Osteoblast (primary cell): ENCODE measurements around the gene S100A16. TPM values are rescaled to one million over a fixed set of nuclear protein-coding genes. Genes with fewer than 3 reads are reported as not detected.
"Not testable (repeated sequence)": the region's sequence is repeated elsewhere in the genome, so short reads cannot be mapped to it uniquely, and the experiment has no call there.

Experiments used
- DNase-seq: peaks from one replicate; pipeline ENCODE4 v3.0.0; 2011; ENCODE audit warnings: low spot score, mixed read lengths; ENCODE audit not compliant: insufficient read length; ENCODE audit errors: missing footprints
- H2AFZ ChIP-seq: 2 replicates; pipeline ENCODE4 v1.6.0; 2011; ENCODE audit warnings: mild to moderate bottlenecking, low read length
- H3K27ac ChIP-seq: 2 replicates; pipeline ENCODE4 v1.5.1; 2011; ENCODE audit warnings: mild to moderate bottlenecking, low read depth, low read length, moderate library complexity
- H3K27me3 ChIP-seq: 2 replicates; pipeline ENCODE4 v1.6.0; 2012; ENCODE audit warnings: mild to moderate bottlenecking, control low read depth, inconsistent platforms, low read length, moderate library complexity; ENCODE audit not compliant: insufficient read depth
- H3K36me3 ChIP-seq: 2 replicates; pipeline ENCODE4 v1.5.1; 2011; ENCODE audit warnings: mild to moderate bottlenecking, low read length, control low read depth, moderate library complexity; ENCODE audit not compliant: insufficient read depth
- H3K4me1 ChIP-seq: 2 replicates; pipeline ENCODE4 v1.5.1; 2011; ENCODE audit warnings: mild to moderate bottlenecking, low read length, control low read depth, moderate library complexity; ENCODE audit not compliant: insufficient read depth
- H3K4me2 ChIP-seq: 2 replicates; pipeline ENCODE4 v1.6.0; 2011; ENCODE audit warnings: mild to moderate bottlenecking, low read length; ENCODE audit not compliant: insufficient read depth
- H3K4me3 ChIP-seq: fragments of 200-600 bp; sonication (generic); 3 replicates; pipeline ENCODE4 v1.5.1; 2012; ENCODE audit warnings: mild to moderate bottlenecking, low read length, inconsistent platforms; ENCODE audit not compliant: insufficient read depth
- H3K79me2 ChIP-seq: 2 replicates; pipeline ENCODE4 v1.6.0; 2012; ENCODE audit warnings: mild to moderate bottlenecking, low read length, control low read depth, inconsistent platforms; ENCODE audit not compliant: insufficient read depth
- H3K9me3 ChIP-seq: 2 replicates; pipeline ENCODE4 v1.5.1; 2011; ENCODE audit warnings: low read depth, low read length, control low read depth
- H4K20me1 ChIP-seq: 2 replicates; pipeline ENCODE4 v1.6.0; 2012; ENCODE audit warnings: mild to moderate bottlenecking, low read length, control low read depth; ENCODE audit not compliant: insufficient read depth
- total RNA-seq: library from RNA; depleted of rRNA; stranded (reverse); fragments of >200 nt; gene quantifications from 2 replicates; pipeline ENCODE4 v1.2.3, GENCODE V29; 2012
- TF ChIP-seq, protein P1 (sequence below): IDR thresholded peaks from 2 replicates; pipeline ENCODE4 v1.5.1; 2011; ENCODE audit warnings: mild to moderate bottlenecking, low read depth, low read length, moderate library complexity; ENCODE audit errors: extremely low read depth

S100A16 gene
- total RNA-seq, 1 donor, result 190 TPM

DNA sequence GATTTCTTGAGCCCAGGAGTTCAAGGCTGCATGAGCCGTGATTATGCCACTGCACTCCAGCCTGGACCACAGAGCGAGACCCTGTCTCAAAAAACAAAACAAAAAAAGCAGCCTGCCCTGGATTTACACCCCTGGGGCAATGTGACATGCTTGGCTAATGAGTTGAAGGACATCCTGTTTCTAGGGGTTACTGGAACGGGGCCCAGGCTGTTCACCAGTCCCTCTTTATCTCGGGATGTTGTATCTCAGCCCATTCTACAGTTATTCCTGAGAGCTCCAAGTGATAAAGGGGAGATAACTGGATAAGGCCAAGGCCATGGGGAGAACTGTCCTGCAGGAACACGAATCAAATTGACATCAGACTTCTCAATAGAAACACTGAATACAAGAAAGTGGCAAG, 25.6 kb downstream of the S100A16 start:
- Histone ChIP-seq H3K4me3 (no peak overlapping the region), H3K27ac (no peak overlapping the region), H3K79me2 (no peaks in the 10 kb centered on the region), H3K4me2 (no peak overlapping the region), H3K27me3 (no peaks in the 10 kb centered on the region), H2AFZ (no peak overlapping the region), H4K20me1 (no peaks in the 10 kb centered on the region), H3K9me3 (no peaks in the 10 kb centered on the region), H3K36me3 (no peaks in the 10 kb centered on the region), H3K4me1 (peaks cover 9% of the 10 kb centered on the region)
- TF ChIP-seq, protein P1, sequence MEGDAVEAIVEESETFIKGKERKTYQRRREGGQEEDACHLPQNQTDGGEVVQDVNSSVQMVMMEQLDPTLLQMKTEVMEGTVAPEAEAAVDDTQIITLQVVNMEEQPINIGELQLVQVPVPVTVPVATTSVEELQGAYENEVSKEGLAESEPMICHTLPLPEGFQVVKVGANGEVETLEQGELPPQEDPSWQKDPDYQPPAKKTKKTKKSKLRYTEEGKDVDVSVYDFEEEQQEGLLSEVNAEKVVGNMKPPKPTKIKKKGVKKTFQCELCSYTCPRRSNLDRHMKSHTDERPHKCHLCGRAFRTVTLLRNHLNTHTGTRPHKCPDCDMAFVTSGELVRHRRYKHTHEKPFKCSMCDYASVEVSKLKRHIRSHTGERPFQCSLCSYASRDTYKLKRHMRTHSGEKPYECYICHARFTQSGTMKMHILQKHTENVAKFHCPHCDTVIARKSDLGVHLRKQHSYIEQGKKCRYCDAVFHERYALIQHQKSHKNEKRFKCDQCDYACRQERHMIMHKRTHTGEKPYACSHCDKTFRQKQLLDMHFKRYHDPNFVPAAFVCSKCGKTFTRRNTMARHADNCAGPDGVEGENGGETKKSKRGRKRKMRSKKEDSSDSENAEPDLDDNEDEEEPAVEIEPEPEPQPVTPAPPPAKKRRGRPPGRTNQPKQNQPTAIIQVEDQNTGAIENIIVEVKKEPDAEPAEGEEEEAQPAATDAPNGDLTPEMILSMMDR, result no peak
- DNase-seq, result no peak

- TF ChIP-seq, protein P1, result no peak
- Histone ChIP-seq H3K27me3 (no peaks in the 10 kb centered on the region), H3K4me2 (no peak overlapping the region), H2AFZ (no peak overlapping the region), H3K27ac (no peak overlapping the region), H3K4me3 (no peak overlapping the region), H3K79me2 (no peaks in the 10 kb centered on the region), H3K4me1 (peaks cover 9% of the 10 kb centered on the region), H3K36me3 (no peaks in the 10 kb centered on the region), H4K20me1 (no peaks in the 10 kb centered on the region), H3K9me3 (no peaks in the 10 kb centered on the region)
- no peak for DNase-seq
Measured at GRCh38 chr1:153586347-153586746, 26.6 kb downstream of the S100A16 start.

GRCh38 chr1:153585006-153585405, 27.9 kb downstream of the S100A16 start:
- Histone ChIP-seq H2AFZ (no peak overlapping the region), H3K4me3 (no peak overlapping the region), H3K27me3 (no peaks in the 10 kb centered on the region), H3K79me2 (no peaks in the 10 kb centered on the region), H3K27ac (no peak overlapping the region), H4K20me1 (no peaks in the 10 kb centered on the region), H3K4me2 (no peak overlapping the region), H3K36me3 (no peaks in the 10 kb centered on the region), H3K4me1 (peaks cover 9% of the 10 kb centered on the region), H3K9me3 (no peaks in the 10 kb centered on the region)
- TF ChIP-seq, protein P1, result no peak
- DNase-seq, result no peak

GRCh38 chr1:153583976-153584375, 29.0 kb downstream of the S100A16 start:
- Histone ChIP-seq H3K79me2 (no peaks in the 10 kb centered on the region), H3K27ac (no peak overlapping the region), H2AFZ (peak overlapping the region; percentile 41), H3K4me2 (no peak overlapping the region), H3K4me3 (no peak overlapping the region), H3K27me3 (no peaks in the 10 kb centered on the region), H4K20me1 (no peaks in the 10 kb centered on the region), H3K9me3 (no peaks in the 10 kb centered on the region), H3K4me1 (peaks cover 10% of the 10 kb centered on the region), H3K36me3 (no peaks in the 10 kb centered on the region)
- DNase-seq, result peak; percentile 74
- TF ChIP-seq, protein P1, result no peak

DNA sequence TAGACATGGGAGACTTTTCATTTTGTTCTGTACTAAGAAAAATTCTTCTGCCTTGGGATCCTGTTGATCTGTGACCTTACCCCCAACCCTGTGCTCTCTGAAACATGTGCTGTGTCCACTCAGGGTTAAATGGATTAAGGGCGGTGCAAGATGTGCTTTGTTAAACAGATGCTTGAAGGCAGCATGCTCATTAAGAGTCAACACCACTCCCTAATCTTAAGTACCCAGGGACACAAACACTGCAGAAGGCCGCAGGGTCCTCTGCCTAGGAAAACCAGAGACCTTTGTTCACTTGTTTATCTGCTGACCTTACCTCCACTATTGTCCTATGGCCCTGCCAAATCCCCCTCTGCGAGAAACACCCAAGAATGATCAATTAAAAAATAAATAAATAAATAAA, 29.4 kb downstream of the S100A16 start:
- H4K20me1 ChIP-seq, H3K27ac ChIP-seq, H3K36me3 ChIP-seq, DNase-seq, H3K9me3 ChIP-seq, H3K27me3 ChIP-seq, H2AFZ ChIP-seq, H3K79me2 ChIP-seq, H3K4me3 ChIP-seq, H3K4me2 ChIP-seq: not testable (repeated sequence)
- peaks cover 14% of the 10 kb centered on the region for H3K4me1 ChIP-seq

DNA sequence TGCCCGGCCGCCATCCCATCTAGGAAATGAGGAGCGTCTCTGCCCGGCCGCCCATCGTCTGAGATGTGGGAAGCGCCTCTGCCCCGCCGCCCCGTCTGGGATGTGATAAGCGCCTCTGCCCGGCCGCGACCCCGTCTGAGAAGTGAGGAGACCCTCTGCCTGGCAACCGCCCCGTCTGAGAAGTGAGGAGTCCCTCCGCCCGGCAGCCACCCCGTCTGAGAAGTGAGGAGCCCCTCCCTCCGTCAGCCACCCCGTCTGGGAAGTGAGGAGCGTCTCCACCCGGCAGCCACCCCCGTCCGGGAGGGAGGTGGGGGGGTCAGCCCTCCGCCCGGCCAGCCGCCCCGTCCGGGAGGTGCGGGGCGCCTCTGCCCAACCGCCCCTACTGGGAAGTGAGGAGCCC, 30.1 kb downstream of the S100A16 start:
- not testable (repeated sequence) for H3K36me3 ChIP-seq, H3K4me3 ChIP-seq, H3K79me2 ChIP-seq, H4K20me1 ChIP-seq, H3K4me2 ChIP-seq, DNase-seq, H2AFZ ChIP-seq, H3K27ac ChIP-seq, H3K27me3 ChIP-seq, H3K9me3 ChIP-seq
- H3K4me1 ChIP-seq, result peaks cover 21% of the 10 kb centered on the region
